Colonic mucosa (tissue), 4 donors: ENCODE results near the gene FRYL. TPM values are rescaled to one million over a fixed set of nuclear protein-coding genes. Genes with fewer than 3 reads are reported as not detected.

Experiments
- DNase-seq: peaks from one replicate; pipeline ENCODE4 v3.0.0-alpha.2; 2020
- H3K27ac ChIP-seq: fragments of 200-600 bp; one replicate; pipeline ENCODE4 v1.8.0; 2021
- H3K27me3 ChIP-seq: fragments of 200-600 bp; one replicate; pipeline ENCODE4 v1.8.0; 2021
- H3K36me3 ChIP-seq: fragments of 200-600 bp; one replicate; pipeline ENCODE4 v1.8.0; 2021
- H3K4me1 ChIP-seq: fragments of 200-600 bp; one replicate; pipeline ENCODE4 v1.8.0; 2021; ENCODE audit warnings: mild to moderate bottlenecking
- H3K4me3 ChIP-seq: fragments of 200-600 bp; one replicate; pipeline ENCODE4 v1.8.0; 2021
- H3K9ac ChIP-seq, 2 donors: one replicate each; pipeline ENCODE4 v1.7.0; 2013; ENCODE audit warnings: control low read depth in 2 of 2, low read depth in 2 of 2, low read length in 2 of 2
- H3K9me3 ChIP-seq: fragments of 200-600 bp; one replicate; pipeline ENCODE4 v1.8.0; 2021
- CTCF ChIP-seq: fragments of 200-600 bp; IDR thresholded peaks from one replicate; pipeline ENCODE4 v1.8.0; 2022; ENCODE audit warnings: antibody characterized with exemption, mild to moderate bottlenecking
- intact Hi-C: fragments of 100-400 bp; cut with DNase I; formaldehyde crosslinking; loops from one replicate; pipeline ENCODE4 v1.14.1; 2022
- total RNA-seq, 2 donors: library from RNA; stranded (reverse); fragmentation: NEBNext Ultra II Directional in 1 of 2; extraction: Animal tissue kit (Norgen Biotek cat#: 25700) in 1 of 2; gene quantifications; one replicate each; pipeline ENCODE4 v1.2.1, GENCODE V29; 2021
- donor health status: healthy.
- donor health status: DM: no; HTN: no; CAD: no.
- donor health status: DM: no; HTN: no; CAD: no.

FRYL gene
- total RNA-seq, 2 donors from 2014 or later = 193 to 292 TPM

GRCh38 chr4:48791313-48791712 lies 11.2 kb upstream of the FRYL start:
- TF ChIP-seq CTCF = no peak
- H3K36me3 ChIP-seq = no peaks in the 10 kb centered on the region
- H3K4me3 ChIP-seq = no peak overlapping the region
- intact Hi-C loops = no loop called here
- no peak for DNase-seq
- H3K9me3 ChIP-seq = no peaks in the 10 kb centered on the region
- no peak overlapping the region for H3K27ac ChIP-seq
- no peak overlapping the region for H3K9ac ChIP-seq
- H3K4me1 ChIP-seq = no peaks in the 10 kb centered on the region
- no peaks in the 10 kb centered on the region for H3K27me3 ChIP-seq

DNA sequence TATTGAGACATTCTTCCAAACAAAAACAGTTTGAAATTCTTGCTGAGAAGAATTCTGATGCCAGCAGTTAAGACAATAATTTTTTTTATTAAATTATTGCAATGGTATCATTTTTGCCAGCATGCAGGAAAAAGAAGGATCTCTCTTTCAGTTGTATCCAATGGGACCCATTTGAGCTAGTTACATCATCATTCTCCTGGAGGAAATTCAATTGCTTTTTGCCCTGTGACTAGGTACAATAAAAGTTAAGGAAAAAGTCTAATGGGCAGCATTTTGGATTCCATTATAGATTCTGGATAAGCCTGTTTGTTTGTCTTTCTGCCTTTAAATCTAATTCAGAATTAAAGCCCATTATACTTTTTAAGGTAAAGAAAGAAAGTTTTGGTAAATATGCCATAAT lies 10.5 kb upstream of the FRYL start:
- H3K36me3 ChIP-seq = no peaks in the 10 kb centered on the region
- no peak overlapping the region for H3K4me3 ChIP-seq
- no peak for TF ChIP-seq CTCF
- no peaks in the 10 kb centered on the region for H3K9me3 ChIP-seq
- no peak overlapping the region for H3K27ac ChIP-seq
- intact Hi-C loops = no loop called here
- H3K9ac ChIP-seq = no peak overlapping the region
- H3K27me3 ChIP-seq = no peaks in the 10 kb centered on the region
- H3K4me1 ChIP-seq = no peaks in the 10 kb centered on the region
- DNase-seq = no peak

DNA sequence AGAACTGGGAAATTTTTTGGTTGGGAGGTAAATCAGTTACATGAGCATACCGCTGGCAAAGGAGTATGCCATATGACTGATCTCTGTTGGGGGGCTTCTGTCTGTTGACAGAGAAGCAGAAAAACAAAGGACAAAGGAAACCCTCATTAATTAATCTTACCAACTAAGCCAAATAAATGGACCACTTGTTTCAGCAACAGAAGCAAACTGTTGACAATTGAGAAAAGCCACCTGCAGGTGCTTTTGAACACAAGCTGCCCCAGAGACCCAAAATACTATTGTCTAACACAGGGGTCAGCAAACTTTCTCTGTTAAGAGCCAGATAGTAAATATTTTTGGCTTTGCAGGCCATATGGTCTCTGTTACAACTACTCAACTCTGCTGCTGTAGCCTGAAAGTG lies 7.0 kb upstream of the FRYL start:
- no peak overlapping the region for H3K27ac ChIP-seq
- no peak for TF ChIP-seq CTCF
- no peaks in the 10 kb centered on the region for H3K27me3 ChIP-seq
- DNase-seq = no peak
- H3K36me3 ChIP-seq = no peaks in the 10 kb centered on the region
- intact Hi-C loops = no loop called here
- H3K9ac ChIP-seq = no peak overlapping the region
- no peaks in the 10 kb centered on the region for H3K9me3 ChIP-seq
- H3K4me1 ChIP-seq = no peaks in the 10 kb centered on the region
- H3K4me3 ChIP-seq = no peak overlapping the region

DNA sequence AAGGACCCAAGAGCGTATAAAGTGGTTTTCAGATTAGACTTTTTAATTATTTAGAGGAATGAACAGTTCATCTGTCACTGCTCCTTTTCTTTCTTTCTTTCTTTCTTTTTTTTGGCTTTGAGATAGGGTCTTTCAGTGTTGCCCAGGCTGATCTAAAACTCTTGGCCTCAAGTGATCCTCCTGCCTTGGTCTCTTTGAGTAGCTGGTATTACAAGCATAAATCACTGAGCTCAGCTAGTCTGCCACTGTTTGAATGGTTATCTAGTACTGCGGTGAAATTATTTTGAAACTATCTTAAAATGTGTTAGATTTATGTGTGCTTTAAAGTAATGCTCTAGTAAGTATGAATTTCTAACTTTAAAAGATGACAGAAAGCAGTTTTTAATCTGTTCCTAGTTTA lies 6.5 kb upstream of the FRYL start:
- TF ChIP-seq CTCF = no peak
- H3K4me1 ChIP-seq = no peaks in the 10 kb centered on the region
- no peaks in the 10 kb centered on the region for H3K27me3 ChIP-seq
- intact Hi-C loops = no loop called here
- no peak for DNase-seq
- H3K36me3 ChIP-seq = no peaks in the 10 kb centered on the region
- no peak overlapping the region for H3K27ac ChIP-seq
- no peaks in the 10 kb centered on the region for H3K9me3 ChIP-seq
- no peak overlapping the region for H3K4me3 ChIP-seq
- H3K9ac ChIP-seq = no peak overlapping the region

- H3K27me3 ChIP-seq = no peaks in the 10 kb centered on the region
- no peaks in the 10 kb centered on the region for H3K9me3 ChIP-seq
- H3K4me3 ChIP-seq = no peak overlapping the region
- H3K27ac ChIP-seq = no peak overlapping the region
- H3K36me3 ChIP-seq = no peaks in the 10 kb centered on the region
- intact Hi-C loops = no loop called here
- H3K4me1 ChIP-seq = no peaks in the 10 kb centered on the region
- H3K9ac ChIP-seq = no peak overlapping the region
- no peak for TF ChIP-seq CTCF
- no peak for DNase-seq
Observed at GRCh38 chr4:48785302-48785701, 5.2 kb upstream of the FRYL start.

DNA sequence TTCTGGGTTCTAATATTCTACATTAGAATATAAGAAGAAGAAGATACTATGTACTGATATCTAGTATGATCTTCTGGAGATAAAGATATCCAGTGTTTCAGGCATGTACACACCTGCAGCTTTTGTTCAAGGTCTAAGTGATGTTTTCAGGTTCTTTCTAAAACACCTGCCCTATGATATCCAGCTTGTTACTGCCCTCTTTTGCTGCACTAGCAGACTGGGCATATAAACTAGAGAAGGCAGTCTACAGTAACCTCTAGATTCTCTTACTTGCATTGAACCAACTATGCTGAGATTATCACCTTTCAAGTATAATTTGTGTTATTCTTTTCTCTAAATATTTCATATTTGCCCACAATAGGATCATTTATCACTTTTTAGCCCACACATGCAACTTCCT lies 1.9 kb upstream of the FRYL start:
- Histone ChIP-seq H3K9me3 (no peaks in the 10 kb centered on the region), H3K9ac (no peak overlapping the region), H3K4me1 (no peaks in the 10 kb centered on the region), H3K4me3 (no peak overlapping the region), H3K27ac (no peak overlapping the region), H3K27me3 (no peaks in the 10 kb centered on the region), H3K36me3 (no peaks in the 10 kb centered on the region)
- intact Hi-C loops = loop anchor here (2.0 kb wide), 1 partner anchor 47 kb away; no protein-coding TSS in a partner anchor
- TF ChIP-seq CTCF = no peak
- DNase-seq = no peak
